ENCODE data around the gene ADI1. TPM values are rescaled to one million over a fixed set of nuclear protein-coding genes. Genes with fewer than 3 reads are reported as not detected.

ADI1 gene
- total RNA-seq, 1 experiment from 2014 or later, result 69.2 TPM

GRCh38 chr2:3482363-3482821 is 36.9 kb downstream of the ADI1 start:
- Histone ChIP-seq H3K27me3 (replicated peaks; ENCODE audit: control insufficient read depth, insufficient read depth, low read length) (no peaks in the 10 kb centered on the region), H3K4me1 (peaks cover 12% of the 10 kb centered on the region), H3K9me3 (no peaks in the 10 kb centered on the region), H3K36me3 (ENCODE audit: control insufficient read depth, insufficient read depth, low read length) (0 out of 2 replicates have a peak, but pooled peaks cover 1% of the 10 kb centered on the region), H3K4me3 (ENCODE audit: low read depth, low read length) (peak overlapping the region; percentile 42)
- Mint-ChIP-seq H3K36me3 (ENCODE audit: insufficient read depth, unreplicated experiment) (peaks cover 34% of the 10 kb centered on the region), H3K27me3 (ENCODE audit: insufficient read depth, unreplicated experiment) (no peaks in the 10 kb centered on the region), H3K9me3 (ENCODE audit: unreplicated experiment) (no peaks in the 10 kb centered on the region), H3K4me1 (ENCODE audit: low read depth, unreplicated experiment) (peaks cover 10% of the 10 kb centered on the region), H3K4me3 (ENCODE audit: unreplicated experiment) (peak overlapping the region; percentile 77), H3K27ac (ENCODE audit: unreplicated experiment) (no peak overlapping the region)
- intact Hi-C loops (cut with micrococcal nuclease; ENCODE audit: unreplicated experiment), result no loop called here
- no peak for TF ChIP-seq CTCF (IDR thresholded peaks at IDR 0.05; ENCODE audit: insufficient read depth in 1 of 2, low read depth in 1 of 2, low read length in 1 of 2, severe bottlenecking in 1 of 2, unreplicated experiment in 1 of 2)
- ChIA-PET POLR2A (interaction anchor here (1.0 kb wide), 2 partner anchors 36 to 93 kb away, joined by 3 read pairs; no protein-coding TSS in a partner anchor), CTCF (no interaction called here)
- no TSS peak for BruUV-seq (replicated peaks)
- DNase-seq, result no peak

- Mint-ChIP-seq H3K4me1 (ENCODE audit: low read depth, unreplicated experiment) (peaks cover 10% of the 10 kb centered on the region), H3K27me3 (ENCODE audit: insufficient read depth, unreplicated experiment) (no peaks in the 10 kb centered on the region), H3K36me3 (ENCODE audit: insufficient read depth, unreplicated experiment) (peaks cover 34% of the 10 kb centered on the region), H3K4me3 (ENCODE audit: unreplicated experiment) (peak overlapping the region; percentile 54), H3K9me3 (ENCODE audit: unreplicated experiment) (no peaks in the 10 kb centered on the region), H3K27ac (ENCODE audit: unreplicated experiment) (no peak overlapping the region)
- Histone ChIP-seq H3K27me3 (replicated peaks; ENCODE audit: control insufficient read depth, insufficient read depth, low read length) (no peaks in the 10 kb centered on the region), H3K36me3 (ENCODE audit: control insufficient read depth, insufficient read depth, low read length) (0 out of 2 replicates have a peak, but pooled peaks cover 1% of the 10 kb centered on the region), H3K4me3 (ENCODE audit: low read depth, low read length) (no peak overlapping the region; the same call in 1 of the 2 replicates), H3K9me3 (no peaks in the 10 kb centered on the region), H3K4me1 (peaks cover 12% of the 10 kb centered on the region)
- DNase-seq, result no peak
- TF ChIP-seq CTCF (IDR thresholded peaks at IDR 0.05; ENCODE audit: insufficient read depth in 1 of 2, low read depth in 1 of 2, low read length in 1 of 2, severe bottlenecking in 1 of 2, unreplicated experiment in 1 of 2), result no peak
- CTCF ChIA-PET, result interaction anchor here (0.7 kb wide), 1 partner anchor 563 kb away, joined by 3 read pairs; no protein-coding TSS in a partner anchor
- POLR2A ChIA-PET, result no interaction called here
- no TSS peak for BruUV-seq (replicated peaks)
- intact Hi-C loops (cut with micrococcal nuclease; ENCODE audit: unreplicated experiment), result no loop called here
These were observed 37.5 kb downstream of the ADI1 start for GRCh38 chr2:3481736-3482362.

GRCh38 chr2:3481011-3481400 is 38.3 kb downstream of the ADI1 start:
- no peak for DNase-seq
- intact Hi-C loops (cut with micrococcal nuclease; ENCODE audit: unreplicated experiment), result no loop called here
- Mint-ChIP-seq H3K36me3 (ENCODE audit: insufficient read depth, unreplicated experiment) (peaks cover 36% of the 10 kb centered on the region), H3K9me3 (ENCODE audit: unreplicated experiment) (no peaks in the 10 kb centered on the region), H3K27me3 (ENCODE audit: insufficient read depth, unreplicated experiment) (no peaks in the 10 kb centered on the region), H3K4me1 (ENCODE audit: low read depth, unreplicated experiment) (peaks cover 10% of the 10 kb centered on the region), H3K4me3 (ENCODE audit: unreplicated experiment) (no peak overlapping the region), H3K27ac (ENCODE audit: unreplicated experiment) (no peak overlapping the region)
- peaks cover 12% of the 10 kb centered on the region for H3K4me1 ChIP-seq
- H3K36me3 ChIP-seq (ENCODE audit: control insufficient read depth, insufficient read depth, low read length), result 0 out of 2 replicates have a peak, but pooled peaks cover 1% of the 10 kb centered on the region
- no peak for TF ChIP-seq CTCF (IDR thresholded peaks at IDR 0.05; ENCODE audit: insufficient read depth in 1 of 2, low read depth in 1 of 2, low read length in 1 of 2, severe bottlenecking in 1 of 2, unreplicated experiment in 1 of 2)
- ChIA-PET CTCF (interaction anchor here (0.7 kb wide), 1 partner anchor 562 kb away, joined by 3 read pairs; no protein-coding TSS in a partner anchor), POLR2A (no interaction called here)
- H3K27me3 ChIP-seq (replicated peaks; ENCODE audit: control insufficient read depth, insufficient read depth, low read length), result no peaks in the 10 kb centered on the region
- BruUV-seq (replicated peaks), result no TSS peak
- H3K9me3 ChIP-seq, result no peaks in the 10 kb centered on the region
- no peak overlapping the region for H3K4me3 ChIP-seq (ENCODE audit: low read depth, low read length)

Data from Caco-2 (cell line).